Osteoblast (primary cell): ENCODE data around the gene NAA25. TPM values are rescaled to one million over a fixed set of nuclear protein-coding genes. Genes with fewer than 3 reads are reported as not detected.

Source experiments
- DNase-seq: peaks from one replicate; pipeline ENCODE4 v3.0.0; 2011; ENCODE audit warnings: low spot score, mixed read lengths; ENCODE audit not compliant: insufficient read length; ENCODE audit errors: missing footprints
- H2AFZ ChIP-seq: 2 replicates; pipeline ENCODE4 v1.6.0; 2011; ENCODE audit warnings: mild to moderate bottlenecking, low read length
- H3K27ac ChIP-seq: 2 replicates; pipeline ENCODE4 v1.5.1; 2011; ENCODE audit warnings: mild to moderate bottlenecking, low read depth, low read length, moderate library complexity
- H3K27me3 ChIP-seq: 2 replicates; pipeline ENCODE4 v1.6.0; 2012; ENCODE audit warnings: mild to moderate bottlenecking, control low read depth, inconsistent platforms, low read length, moderate library complexity; ENCODE audit not compliant: insufficient read depth
- H3K36me3 ChIP-seq: 2 replicates; pipeline ENCODE4 v1.5.1; 2011; ENCODE audit warnings: mild to moderate bottlenecking, low read length, control low read depth, moderate library complexity; ENCODE audit not compliant: insufficient read depth
- H3K4me1 ChIP-seq: 2 replicates; pipeline ENCODE4 v1.5.1; 2011; ENCODE audit warnings: mild to moderate bottlenecking, low read length, control low read depth, moderate library complexity; ENCODE audit not compliant: insufficient read depth
- H3K4me2 ChIP-seq: 2 replicates; pipeline ENCODE4 v1.6.0; 2011; ENCODE audit warnings: mild to moderate bottlenecking, low read length; ENCODE audit not compliant: insufficient read depth
- H3K4me3 ChIP-seq: fragments of 200-600 bp; sonication (generic); 3 replicates; pipeline ENCODE4 v1.5.1; 2012; ENCODE audit warnings: mild to moderate bottlenecking, low read length, inconsistent platforms; ENCODE audit not compliant: insufficient read depth
- H3K79me2 ChIP-seq: 2 replicates; pipeline ENCODE4 v1.6.0; 2012; ENCODE audit warnings: mild to moderate bottlenecking, low read length, control low read depth, inconsistent platforms; ENCODE audit not compliant: insufficient read depth
- H3K9me3 ChIP-seq: 2 replicates; pipeline ENCODE4 v1.5.1; 2011; ENCODE audit warnings: low read depth, low read length, control low read depth
- H4K20me1 ChIP-seq: 2 replicates; pipeline ENCODE4 v1.6.0; 2012; ENCODE audit warnings: mild to moderate bottlenecking, low read length, control low read depth; ENCODE audit not compliant: insufficient read depth
- CTCF ChIP-seq: IDR thresholded peaks from 2 replicates; pipeline ENCODE4 v1.5.1; 2011; ENCODE audit warnings: mild to moderate bottlenecking, low read depth, low read length, moderate library complexity; ENCODE audit errors: extremely low read depth
- total RNA-seq: library from RNA; depleted of rRNA; stranded (reverse); fragments of >200 nt; gene quantifications from 2 replicates; pipeline ENCODE4 v1.2.3, GENCODE V29; 2012

Gene NAA25
- total RNA-seq, 1 donor, result 20.6 TPM

GRCh38 chr12:112008918-112009317, 99.7 kb downstream of the NAA25 start:
- Histone ChIP-seq H3K9me3 (no peaks in the 10 kb centered on the region), H3K79me2 (peaks cover 23% of the 10 kb centered on the region), H3K27ac (no peak overlapping the region), H3K36me3 (no peaks in the 10 kb centered on the region), H3K27me3 (no peaks in the 10 kb centered on the region), H3K4me3 (no peak overlapping the region), H2AFZ (no peak overlapping the region), H3K4me1 (peaks cover 18% of the 10 kb centered on the region), H4K20me1 (no peaks in the 10 kb centered on the region), H3K4me2 (no peak overlapping the region)
- no peak for TF ChIP-seq CTCF
- no peak for DNase-seq

GRCh38 chr12:112007945-112008344, 100.6 kb downstream of the NAA25 start:
- DNase-seq, result no peak
- H3K4me3 ChIP-seq, result no peak overlapping the region
- no peak overlapping the region for H3K4me2 ChIP-seq
- no peaks in the 10 kb centered on the region for H3K27me3 ChIP-seq
- H3K27ac ChIP-seq, result no peak overlapping the region
- no peaks in the 10 kb centered on the region for H4K20me1 ChIP-seq
- no peak overlapping the region for H2AFZ ChIP-seq
- H3K4me1 ChIP-seq, result peaks cover 18% of the 10 kb centered on the region
- no peaks in the 10 kb centered on the region for H3K9me3 ChIP-seq
- H3K79me2 ChIP-seq, result peaks cover 17% of the 10 kb centered on the region
- TF ChIP-seq CTCF, result no peak
- H3K36me3 ChIP-seq, result no peaks in the 10 kb centered on the region

GRCh38 chr12:112005419-112006395, 102.9 kb downstream of the NAA25 start:
- Histone ChIP-seq H2AFZ (peak overlapping the region; percentile 58), H3K79me2 (no peaks in the 10 kb centered on the region), H3K27me3 (no peaks in the 10 kb centered on the region), H3K4me1 (peaks cover 14% of the 10 kb centered on the region), H3K9me3 (no peaks in the 10 kb centered on the region), H4K20me1 (no peaks in the 10 kb centered on the region), H3K4me3 (no peak overlapping the region), H3K4me2 (peak overlapping the region; percentile 12), H3K36me3 (no peaks in the 10 kb centered on the region), H3K27ac (no peak overlapping the region)
- TF ChIP-seq CTCF, result no peak
- no peak for DNase-seq

GRCh38 chr12:112004041-112004440, 104.5 kb downstream of the NAA25 start:
- Histone ChIP-seq H3K4me1 (peaks cover 16% of the 10 kb centered on the region), H3K27me3 (no peaks in the 10 kb centered on the region), H3K36me3 (no peaks in the 10 kb centered on the region), H2AFZ (no peak overlapping the region), H3K4me2 (no peak overlapping the region), H3K4me3 (no peak overlapping the region), H3K79me2 (no peaks in the 10 kb centered on the region), H4K20me1 (no peaks in the 10 kb centered on the region), H3K27ac (no peak overlapping the region), H3K9me3 (no peaks in the 10 kb centered on the region)
- DNase-seq, result no peak
- TF ChIP-seq CTCF, result no peak
